Pancreas (tissue), 10 donors: ENCODE measurements around the gene PLCD4. TPM values are rescaled to one million over a fixed set of nuclear protein-coding genes. Genes with fewer than 3 reads are reported as not detected.
A peak's percentile ranks its signal among the peaks of the same experiment; 100 is the strongest.

Experiments
- ATAC-seq, 4 donors: fragments of 200-7000 bp; cut with Tn5 transposase; one replicate each; pipeline versions ENCODE4 v1.8.0 to v1.9.1; 2020; ENCODE audit warnings: mild to moderate bottlenecking in 4 of 4, moderate library complexity in 4 of 4
- DNase-seq, 6 donors: peaks; one replicate each; pipeline ENCODE4 v3.0.0-alpha.2; 2020
- FAIRE-seq: peaks from 2 replicates; lab custom pipeline; 2012; peaks lifted over from hg19 to GRCh38; lab: Jason Lieb, UNC
- H3K27ac ChIP-seq, 4 donors: fragments of 200-600 bp; sonication (generic); 1 replicate in 3 of 4; 2 replicates in 1 of 4; pipeline versions ENCODE4 v1.5.0 to v1.8.0; 2020
- H3K27me3 ChIP-seq, 4 donors: fragments of 200-600 bp; one replicate each; pipeline ENCODE4 v1.8.0; 2021
- H3K36me3 ChIP-seq, 3 donors: fragments of 200-600 bp; sonication (generic) in 1 of 3; one replicate each; pipeline versions ENCODE4 v1.5.0 to v1.8.0; 2020 to 2021
- H3K4me1 ChIP-seq, 3 donors: fragments of 200-600 bp; one replicate each; pipeline ENCODE4 v1.8.0; 2021
- H3K4me3 ChIP-seq, 4 donors: fragments of 200-600 bp; sonication (generic) in 2 of 4; one replicate each; pipeline versions ENCODE4 v1.5.0 to v1.8.0; 2020 to 2021
- H3K9me3 ChIP-seq, 4 donors: fragments of 200-600 bp; one replicate each; pipeline ENCODE4 v1.8.0; 2021
- CTCF ChIP-seq, 4 donors: fragments of 200-600 bp; sonication (generic) in 3 of 4; IDR thresholded peaks; one replicate each; pipeline versions ENCODE4 v1.5.0 to v1.8.0; 2021; ENCODE audit warnings: antibody characterized with exemption in 4 of 4
- WGBS, 2 donors: extraction: QIAGEN DNeasy Blood & Tissue Kit; methylation state at CpG; one replicate each; pipeline ENCODE4 v1.1.7; 2013; 5-methylcytosine and 5-hydroxymethylcytosine counted together
- intact Hi-C, 3 donors: fragments of 100-400 bp; cut with DNase I; formaldehyde crosslinking; loops; one replicate each; pipeline versions ENCODE4 v1.11.1 to v1.14.2; 2022
- polyA plus RNA-seq, 2 donors: library from polyadenylated mRNA; stranded (reverse); fragments of 200-250 nt; gene quantifications; one replicate each; pipeline ENCODE4 v1.2.3, GENCODE V29; 2013
- total RNA-seq, 6 donors: library from RNA; stranded (reverse); fragmentation: NEBNext Ultra II Directional in 4 of 6; extraction: Animal tissue kit (Norgen Biotek cat#: 25700) in 4 of 6; gene quantifications; one replicate each; pipeline versions ENCODE4 v1.2.1 to v1.2.4, GENCODE V29; 2021 to 2023
- donor health status: healthy with polysubstance abuse.
- donor health status: DM: no; HTN: no; CAD: no; lungs with moderate emphysema.
- donor health status: DM: no; HTN: no; CAD: no.
- donor health status: control.
- donor health status: control.
- donor health status: Bipolar disorder and iron deficiency.
- donor health status: DM: yes; HTN: yes; CAD: no.
- donor health status: DM: no; HTN: no; CAD: no.
- donor health status: DM: no; HTN: no; CAD: no.
- donor health status: DM: yes; HTN: yes; CAD: no.

The PLCD4 gene
- total and polyA plus RNA-seq, 8 donors: 0.19 to 1.1 (median 0.34) TPM; not detected in 1

DNA sequence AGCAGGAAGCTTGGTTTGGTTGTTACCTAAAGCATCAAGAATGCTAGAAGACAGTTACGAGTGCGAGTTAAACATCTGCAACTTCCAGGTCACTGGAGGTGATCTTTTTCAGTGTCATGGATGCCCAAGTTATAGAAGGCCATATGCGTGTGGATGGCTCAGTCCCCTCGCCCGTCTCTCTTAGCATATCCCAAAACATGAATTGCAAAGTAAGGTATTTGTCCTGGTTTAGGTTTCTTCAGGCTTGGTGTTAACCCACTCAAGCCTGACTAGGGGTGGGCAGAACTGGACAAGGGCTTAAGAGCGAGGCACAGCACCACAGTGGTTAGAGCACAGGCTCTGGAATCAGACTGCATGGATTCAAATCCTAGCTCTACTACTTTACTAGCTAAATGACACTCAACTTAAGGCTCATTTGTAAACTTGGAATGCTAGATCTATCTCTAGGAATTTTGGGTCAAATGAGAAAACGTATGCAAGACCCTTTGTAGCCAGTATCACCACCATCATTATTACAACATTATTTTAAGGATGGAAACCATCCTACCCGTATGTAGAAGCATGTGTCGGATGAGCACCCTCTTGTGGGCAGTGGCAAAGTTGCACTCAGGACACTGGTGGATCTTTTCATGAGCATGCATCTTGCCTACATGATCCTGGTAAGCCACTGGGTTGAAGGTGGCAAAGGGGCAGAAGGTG lies 40.5 kb downstream of the PLCD4 start:
- H3K27ac ChIP-seq: no peak overlapping the region
- WGBS, 2 donors: 71 to 74% methylated on average over 9 of the region's 9 CpGs
- FAIRE-seq: no peak
- peak; percentile 46 to 77 (median 66) for TF ChIP-seq CTCF (IDR thresholded peaks at IDR 0.05)
- no peaks in the 10 kb centered on the region for H3K4me1 ChIP-seq
- peak in 3 of 4 donors; percentile 77 to 86 (median 79) for ATAC-seq
- H3K4me3 ChIP-seq: no peak overlapping the region
- H3K27me3 ChIP-seq: no peaks in the 10 kb centered on the region
- no peaks in the 10 kb centered on the region for H3K9me3 ChIP-seq
- H3K36me3 ChIP-seq: peaks cover 9 to 78% (median 20%) of the 10 kb centered on the region in 3 donors
- intact Hi-C loops: no loop called here
- peak in 2 of 6 donors; percentile 18 to 43 for DNase-seq

DNA sequence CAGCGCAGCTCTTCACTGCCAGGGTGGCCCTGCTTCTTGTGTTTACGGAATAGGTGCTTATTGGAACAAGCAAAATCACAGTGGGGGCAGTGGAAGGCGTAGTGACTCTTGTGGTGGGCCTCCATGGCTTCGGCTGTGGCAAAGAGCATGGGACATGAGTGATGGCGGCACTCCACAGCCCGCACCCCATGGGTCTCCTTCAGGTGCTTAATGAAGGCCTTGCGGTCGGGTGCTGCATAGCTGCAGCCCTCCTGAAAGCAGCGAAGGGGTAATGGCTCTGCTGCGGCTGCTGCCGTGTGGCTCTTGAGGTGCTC lies 41.0 kb downstream of the PLCD4 start:
- TF ChIP-seq CTCF (IDR thresholded peaks at IDR 0.05): peak in 1 of 4 donors; percentile 0
- WGBS, 2 donors: 85 to 91% methylated on average over 11 of the region's 11 CpGs
- Histone ChIP-seq H3K9me3 (no peaks in the 10 kb centered on the region), H3K36me3 (peaks cover 8 to 77% (median 20%) of the 10 kb centered on the region in 3 donors), H3K4me1 (no peaks in the 10 kb centered on the region), H3K27ac (no peak overlapping the region), H3K4me3 (no peak overlapping the region), H3K27me3 (no peaks in the 10 kb centered on the region)
- no peak for DNase-seq
- no peak for ATAC-seq
- FAIRE-seq: no peak
- intact Hi-C loops: no loop called here

DNA sequence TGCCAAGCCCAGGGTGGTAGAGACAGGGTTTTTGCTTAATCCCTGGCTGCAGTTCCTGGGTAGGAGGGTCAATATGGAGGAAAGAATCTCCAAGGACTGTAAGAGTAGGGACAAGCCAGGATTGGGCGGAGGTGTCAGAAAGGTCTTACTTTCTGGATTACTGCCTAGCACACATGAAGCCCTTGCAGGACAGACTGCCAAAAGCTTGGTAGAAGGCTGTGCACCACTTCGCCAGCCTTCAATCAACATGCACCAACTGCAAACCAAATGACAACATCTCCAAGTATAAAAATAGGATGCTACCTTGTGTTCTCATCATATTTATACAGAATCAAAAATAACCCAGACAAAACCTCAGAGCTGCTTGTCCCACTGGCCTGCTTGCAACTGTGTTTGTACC lies 48.1 kb downstream of the PLCD4 start:
- Histone ChIP-seq H3K27ac (no peak overlapping the region), H3K36me3 (peaks cover 0 to 41% (median 0%) of the 10 kb centered on the region in 3 donors), H3K9me3 (no peaks in the 10 kb centered on the region), H3K4me1 (peaks cover 0 to 15% (median 11%) of the 10 kb centered on the region in 3 donors), H3K27me3 (no peaks in the 10 kb centered on the region), H3K4me3 (no peak overlapping the region)
- no peak for FAIRE-seq
- ATAC-seq: no peak
- TF ChIP-seq CTCF (IDR thresholded peaks at IDR 0.05): no peak
- intact Hi-C loops: loop anchor here in 1 of 3 donors (10.0 kb wide), 1 partner anchor 251 kb away; no protein-coding TSS in a partner anchor
- no peak for DNase-seq
- WGBS, 2 donors: 94 to 98% methylated on average over 2 of the region's 2 CpGs

GRCh38 chr2:218658671-218659257 lies 51.1 kb downstream of the PLCD4 start:
- ATAC-seq: peak; percentile 29 to 59 (median 52)
- no peaks in the 10 kb centered on the region for H3K9me3 ChIP-seq
- peak overlapping the region; percentile 75 to 95 (median 82) for H3K4me3 ChIP-seq
- H3K36me3 ChIP-seq: peaks cover 0 to 39% (median 10%) of the 10 kb centered on the region in 3 donors
- no peak for TF ChIP-seq CTCF (IDR thresholded peaks at IDR 0.05)
- no peak for FAIRE-seq
- DNase-seq: peak in 1 of 6 donors; percentile 36
- 1 to 3% methylated on average over 26 to 27 of the region's 27 CpGs for WGBS, 2 donors
- peaks cover 0 to 15% (median 11%) of the 10 kb centered on the region in 3 donors for H3K4me1 ChIP-seq
- H3K27me3 ChIP-seq: no peaks in the 10 kb centered on the region
- intact Hi-C loops: loop anchor here in 1 of 3 donors (10.0 kb wide), 1 partner anchor 254 kb away; no protein-coding TSS in a partner anchor
- peak overlapping the region in 3 of 4 donors; percentile 18 to 53 (median 48) for H3K27ac ChIP-seq
